H1 (cell line): Measurements from ENCODE around the gene WWC1. TPM values are rescaled to one million over a fixed set of nuclear protein-coding genes. Genes with fewer than 3 reads are reported as not detected.

Source experiments
- CTCF ChIA-PET: fragments of 300-600 bp; sonication (Branson Sonifier 250); formaldehyde crosslinking; loops from one replicate; lab custom pipeline; 2021; ENCODE audit not compliant: partially characterized antibody; lab: Charles Lee
- POLR2A ChIA-PET: fragments of 300-600 bp; sonication (Branson Sonifier 250); formaldehyde crosslinking; loops from one replicate; lab custom pipeline; 2021; ENCODE audit warnings: inconsistent platforms; ENCODE audit not compliant: partially characterized antibody; lab: Charles Lee
- DNase-seq, 2 experiments: peaks; one replicate each; pipeline versions ENCODE4 v3.0.0 to v3.0.0-alpha.2; 2010 to 2022; ENCODE audit warnings: low spot score in 2 of 2, low read depth in 1 of 2, mixed read lengths in 1 of 2
- FAIRE-seq: peaks from 2 replicates; lab custom pipeline; 2011; peaks lifted over from hg19 to GRCh38; lab: Jason Lieb, UNC
- H2AFZ ChIP-seq: 2 replicates; pipeline ENCODE4 v1.8.1; 2012; ENCODE audit warnings: low read length, inconsistent platforms
- H2AK5ac ChIP-seq: 2 replicates; pipeline ENCODE4 v1.6.1; 2013; ENCODE audit warnings: low read depth, low read length
- H2BK120ac ChIP-seq: replicated peaks from 2 replicates; pipeline ENCODE3; 2013; ENCODE audit warnings: low read depth, low read length, inconsistent platforms
- H2BK12ac ChIP-seq: 2 replicates; pipeline ENCODE4 v1.6.1; 2013; ENCODE audit warnings: low read depth, low read length
- H2BK15ac ChIP-seq: 2 replicates; pipeline ENCODE4 v1.6.1; 2013; ENCODE audit warnings: low read length
- H2BK20ac ChIP-seq: 2 replicates; pipeline ENCODE4 v1.6.1; 2013; ENCODE audit warnings: low read length
- H2BK5ac ChIP-seq: 2 replicates; pipeline ENCODE4 v1.6.1; 2013; ENCODE audit warnings: low read depth, low read length
- H3K14ac ChIP-seq: 2 replicates; pipeline ENCODE4 v1.6.1; 2013; ENCODE audit warnings: inconsistent platforms; ENCODE audit not compliant: insufficient read length
- H3K18ac ChIP-seq: 2 replicates; pipeline ENCODE4 v1.6.1; 2013; ENCODE audit warnings: low read length; ENCODE audit errors: extremely low read depth
- H3K23ac ChIP-seq: 2 replicates; pipeline ENCODE4 v1.6.1; 2013; ENCODE audit warnings: inconsistent platforms; ENCODE audit not compliant: insufficient read length
- H3K23me2 ChIP-seq: 2 replicates; pipeline ENCODE4 v1.6.1; 2013; ENCODE audit warnings: low read depth, low read length
- H3K27ac ChIP-seq: 2 replicates; pipeline ENCODE4 v1.6.1; 2011; ENCODE audit warnings: low read depth, low read length, inconsistent platforms
- H3K27me3 ChIP-seq, 4 experiments: replicated peaks in 1 of 4; 1 replicate in 1 of 4; 2 replicates in 3 of 4; pipeline versions ENCODE4 v1.6.1 to v1.8.1; 2011 to 2013; ENCODE audit warnings: low read length in 3 of 4, mild to moderate bottlenecking in 3 of 4, inconsistent platforms in 2 of 4, mixed read lengths in 2 of 4, moderate library complexity in 1 of 4; ENCODE audit not compliant: control insufficient read depth in 3 of 4, insufficient read depth in 3 of 4; ENCODE audit errors: extremely low read depth in 1 of 4
- H3K36me3 ChIP-seq, 4 experiments: 2 replicates each; pipeline versions ENCODE4 v1.6.1 to v1.8.1; 2011 to 2013; ENCODE audit warnings: mild to moderate bottlenecking in 4 of 4, low read length in 3 of 4, moderate library complexity in 2 of 4, control low read depth in 1 of 4, inconsistent platforms in 1 of 4; ENCODE audit not compliant: insufficient read depth in 4 of 4, control insufficient read depth in 2 of 4
- H3K4ac ChIP-seq: replicated peaks from 2 replicates; pipeline ENCODE3; 2013; ENCODE audit warnings: low read length, low read depth, mixed read lengths, inconsistent platforms; ENCODE audit not compliant: insufficient read length
- H3K4me1 ChIP-seq, 4 experiments: replicated peaks in 1 of 4; 1 replicate in 1 of 4; 2 replicates in 3 of 4; pipeline versions ENCODE4 v1.6.1 to v1.8.1; 2011 to 2013; ENCODE audit warnings: low read length in 3 of 4, inconsistent platforms in 2 of 4, mixed read lengths in 1 of 4; ENCODE audit not compliant: insufficient read depth in 4 of 4, control insufficient read depth in 3 of 4
- H3K4me2 ChIP-seq, 2 experiments: 2 replicates each; pipeline versions ENCODE4 v1.6.1 to v1.8.1; 2011 to 2013; ENCODE audit warnings: low read depth in 2 of 2, low read length in 2 of 2, control low read depth in 1 of 2, inconsistent platforms in 1 of 2, mild to moderate bottlenecking in 1 of 2; ENCODE audit not compliant: insufficient read depth in 1 of 2
- H3K4me3 ChIP-seq, 4 experiments: fragments of 200-600, 300-600 bp in 1 of 4; sonication (generic), shearing (Covaris generic), sonication (Bioruptor Twin) in 1 of 4; 2 replicates each; pipeline versions ENCODE4 v1.5.1 to v1.8.1; 2011 to 2016; ENCODE audit warnings: low read length in 4 of 4, low read depth in 3 of 4, control low read depth in 2 of 4, inconsistent platforms in 2 of 4, mild to moderate bottlenecking in 2 of 4, mixed read lengths in 1 of 4, moderate library complexity in 1 of 4; ENCODE audit not compliant: insufficient read depth in 2 of 4; ENCODE audit errors: extremely low read depth in 1 of 4
- H3K56ac ChIP-seq: replicated peaks from 2 replicates; pipeline ENCODE3; 2013; ENCODE audit warnings: low read depth, mild to moderate bottlenecking, mixed read lengths, low read length, inconsistent platforms; ENCODE audit not compliant: insufficient read length
- H3K79me1 ChIP-seq: 2 replicates; pipeline ENCODE4 v1.6.1; 2013; ENCODE audit warnings: low read depth, low read length, control low read depth
- H3K79me2 ChIP-seq, 2 experiments: 2 replicates each; pipeline versions ENCODE4 v1.6.1 to v1.8.1; 2012 to 2013; ENCODE audit warnings: low read length in 2 of 2, mild to moderate bottlenecking in 2 of 2, inconsistent platforms in 1 of 2; ENCODE audit not compliant: insufficient read depth in 2 of 2, control insufficient read depth in 1 of 2
- H3K9ac ChIP-seq, 4 experiments: replicated peaks in 1 of 4; 1 replicate in 1 of 4; 2 replicates in 3 of 4; pipeline versions ENCODE4 v1.6.1 to v1.8.1; 2011 to 2013; ENCODE audit warnings: low read depth in 3 of 4, low read length in 3 of 4, control low read depth in 2 of 4, mild to moderate bottlenecking in 2 of 4, moderate library complexity in 2 of 4, inconsistent platforms in 1 of 4; ENCODE audit errors: extremely low read depth in 1 of 4
- H3K9me3 ChIP-seq, 2 experiments: 2 replicates each; pipeline versions ENCODE4 v1.6.1 to v1.8.1; 2012 to 2013; ENCODE audit warnings: mild to moderate bottlenecking in 2 of 2, moderate library complexity in 2 of 2, control low read depth in 1 of 2, inconsistent platforms in 1 of 2, low read depth in 1 of 2, low read length in 1 of 2, mixed read lengths in 1 of 2; ENCODE audit not compliant: insufficient read depth in 2 of 2
- H4K20me1 ChIP-seq, 2 experiments: replicated peaks in 1 of 2; 2 replicates each; pipeline versions ENCODE3 to v1.8.1; 2011 to 2013; ENCODE audit warnings: inconsistent platforms in 2 of 2, low read length in 2 of 2, mild to moderate bottlenecking in 1 of 2; ENCODE audit not compliant: insufficient read depth in 2 of 2, control insufficient read depth in 1 of 2
- H4K5ac ChIP-seq: 2 replicates; pipeline ENCODE4 v1.6.1; 2013; ENCODE audit warnings: low read length, low read depth, mixed read lengths, inconsistent platforms; ENCODE audit not compliant: insufficient read length
- H4K8ac ChIP-seq: 2 replicates; pipeline ENCODE4 v1.8.0; 2013; ENCODE audit warnings: mild to moderate bottlenecking, moderate library complexity, low read length, inconsistent platforms; ENCODE audit not compliant: insufficient read depth; ENCODE audit errors: extremely low read depth
- H4K91ac ChIP-seq: replicated peaks from 2 replicates; pipeline ENCODE3; 2013; ENCODE audit warnings: low read length, mixed read lengths, inconsistent platforms; ENCODE audit not compliant: insufficient read length
- FOSL1 ChIP-seq: IDR thresholded peaks from 2 replicates; pipeline ENCODE4 v1.6.1; 2011; ENCODE audit warnings: mild to moderate bottlenecking, low read depth, low read length, moderate library complexity; ENCODE audit not compliant: insufficient read depth
- RAD21 ChIP-seq, 2 experiments: IDR thresholded peaks in 1 of 2; conservative IDR thresholded peaks in 1 of 2; 2 replicates each; pipeline ENCODE4 v1.6.1; 2011; ENCODE audit warnings: low read depth in 2 of 2, low read length in 2 of 2, improper control_type of control experiment in 1 of 2, inconsistent platforms in 1 of 2, mild to moderate bottlenecking in 1 of 2, moderate library complexity in 1 of 2
- SRF ChIP-seq: IDR thresholded peaks from 2 replicates; pipeline ENCODE4 v1.6.1; 2011; ENCODE audit warnings: mild to moderate bottlenecking, low read depth, low read length, moderate library complexity
- ZNF274 ChIP-seq: IDR thresholded peaks from 2 replicates; pipeline ENCODE4 v1.7.0; 2012; ENCODE audit warnings: low read length, borderline replicate concordance; ENCODE audit errors: extremely low read depth
- WGBS, 2 experiments: shearing (Covaris generic) in 1 of 2; methylation state at CpG; one replicate each; pipeline versions ENCODE4 v1.1.6 to v1.1.7; 2013 to 2015; ENCODE audit warnings: low lambda C conversion rate in 2 of 2, mixed read lengths in 2 of 2, inconsistent platforms in 1 of 2, low coverage in 1 of 2, missing lambda C conversion rate in 1 of 2; ENCODE audit not compliant: insufficient replicate concordance in 2 of 2, insufficient coverage in 1 of 2, insufficient read length in 1 of 2; ENCODE audit errors: extremely low coverage in 1 of 2, missing lambda C conversion rate in 1 of 2; 5-methylcytosine and 5-hydroxymethylcytosine counted together
- polyA plus RNA-seq, 7 experiments: library from polyadenylated mRNA; depleted of rRNA in 3 of 7; stranded (reverse) in 5 of 7; unstranded in 2 of 7; fragments of >200 nt in 5 of 7; fragments of 200-250 nt in 2 of 7; gene quantifications; 1 replicate in 5 of 7; 2 replicates in 1 of 7; 4 replicates in 1 of 7; pipeline versions ENCODE4 v1.2.1 to v1.2.3, GENCODE V29; 2011 to 2013; ENCODE audit warnings: missing spikeins in 2 of 7, mixed read lengths in 2 of 7
- total RNA-seq: library from RNA; stranded (reverse); fragmentation: NEBNext Ultra II Directional; extraction: Animal tissue kit (Norgen Biotek cat#: 25700); gene quantifications from 2 replicates; pipeline ENCODE4 v1.2.1, GENCODE V29; 2021

WWC1 gene
- total and polyA plus RNA-seq, 2 of the 8 experiments (the other 6 are each of a cell fraction or from before 2014, with no cell fraction given), result 16.4 to 41.1 TPM

GRCh38 chr5:168413062-168413461 lies 121.6 kb downstream of the WWC1 start:
- ChIA-PET POLR2A (no interaction called here), CTCF (interaction anchor here (1.0 to 2.1 kb wide), 4 partner anchors 10 to 144 kb away, joined by 3 to 6 read pairs (median 4); no protein-coding TSS in a partner anchor)
- no peaks in the 10 kb centered on the region for H3K4me1 ChIP-seq
- no peak overlapping the region for H3K23ac ChIP-seq
- no peak overlapping the region for H2BK5ac ChIP-seq
- H3K18ac ChIP-seq, result no peak overlapping the region
- H3K79me2 ChIP-seq, result no peaks in the 10 kb centered on the region
- whole genome bisulfite sequencing, 2 experiments, result 91% methylated on average over 3 of the region's 3 CpGs; no CpG with 5 or more reads in 1 of the 2 experiments
- H2BK15ac ChIP-seq, result no peak overlapping the region
- H3K23me2 ChIP-seq, result no peaks in the 10 kb centered on the region; the same call in 1 of the 2 replicates
- no peak overlapping the region for H3K4me2 ChIP-seq
- H3K9ac ChIP-seq, result no peak overlapping the region
- H2BK12ac ChIP-seq, result no peak overlapping the region
- no peak overlapping the region for H4K5ac ChIP-seq
- H3K4ac ChIP-seq, result no peak overlapping the region
- no peak overlapping the region for H4K8ac ChIP-seq
- FAIRE-seq (no peak), DNase-seq (no peak)
- H3K56ac ChIP-seq, result no peak overlapping the region
- H2BK20ac ChIP-seq, result no peak overlapping the region
- no peaks in the 10 kb centered on the region for H3K27me3 ChIP-seq
- H3K79me1 ChIP-seq, result no peaks in the 10 kb centered on the region
- H2AFZ ChIP-seq, result no peak overlapping the region
- no peaks in the 10 kb centered on the region for H3K9me3 ChIP-seq
- peaks cover 2 to 3% of the 10 kb centered on the region in 2 experiments for H4K20me1 ChIP-seq
- H3K27ac ChIP-seq, result no peak overlapping the region
- H4K91ac ChIP-seq, result no peak overlapping the region
- no peak overlapping the region for H3K4me3 ChIP-seq
- H2BK120ac ChIP-seq, result no peak overlapping the region
- H3K36me3 ChIP-seq, result peaks cover 7 to 46% (median 24%) of the 10 kb centered on the region in 4 experiments
- no peak overlapping the region for H3K14ac ChIP-seq
- H2AK5ac ChIP-seq, result no peak overlapping the region
- TF ChIP-seq ZNF274 (no peak), RAD21 (IDR thresholded peaks at IDR 0.05 in 1 of 2, conservative IDR thresholded peaks at IDR 0.05 in 1 of 2; ENCODE audit: low read depth in 2 of 2, low read length in 2 of 2) (no peak), FOSL1 (no peak), SRF (no peak)
